Putamen (tissue), 1 donor: ENCODE data around the gene FERD3L.

Experiments used
- DNase-seq: peaks from one replicate; pipeline ENCODE4 v3.0.0-alpha.2; 2016; ENCODE audit warnings: low spot score

The FERD3L gene

GRCh38 chr7:19099924-19100323 lies 45.3 kb downstream of the FERD3L start:
- no peak for DNase-seq

GRCh38 chr7:19099194-19099593 lies 46.0 kb downstream of the FERD3L start:
- no peak for DNase-seq

- DNase-seq = no peak
These were observed 46.7 kb downstream of the FERD3L start for GRCh38 chr7:19098510-19098909.

- no peak for DNase-seq
These were observed 47.8 kb downstream of the FERD3L start for GRCh38 chr7:19097165-19098055.

GRCh38 chr7:19095353-19095860 lies 49.8 kb downstream of the FERD3L start:
- DNase-seq = no peak
